HG03469 (cell line): Measurements from ENCODE around the gene LY6G5B.

ENCODE experiments used
- ATAC-seq: cut with Tn5 transposase; IDR thresholded peaks from one replicate; pipeline ENCODE4 v1.9.1; 2021; ENCODE audit warnings: mild to moderate bottlenecking, moderate library complexity, moderate number of reproducible peaks; ENCODE audit not compliant: unreplicated experiment

LY6G5B gene, protein sequence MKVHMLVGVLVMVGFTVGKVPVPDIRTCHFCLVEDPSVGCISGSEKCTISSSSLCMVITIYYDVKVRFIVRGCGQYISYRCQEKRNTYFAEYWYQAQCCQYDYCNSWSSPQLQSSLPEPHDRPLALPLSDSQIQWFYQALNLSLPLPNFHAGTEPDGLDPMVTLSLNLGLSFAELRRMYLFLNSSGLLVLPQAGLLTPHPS

DNA sequence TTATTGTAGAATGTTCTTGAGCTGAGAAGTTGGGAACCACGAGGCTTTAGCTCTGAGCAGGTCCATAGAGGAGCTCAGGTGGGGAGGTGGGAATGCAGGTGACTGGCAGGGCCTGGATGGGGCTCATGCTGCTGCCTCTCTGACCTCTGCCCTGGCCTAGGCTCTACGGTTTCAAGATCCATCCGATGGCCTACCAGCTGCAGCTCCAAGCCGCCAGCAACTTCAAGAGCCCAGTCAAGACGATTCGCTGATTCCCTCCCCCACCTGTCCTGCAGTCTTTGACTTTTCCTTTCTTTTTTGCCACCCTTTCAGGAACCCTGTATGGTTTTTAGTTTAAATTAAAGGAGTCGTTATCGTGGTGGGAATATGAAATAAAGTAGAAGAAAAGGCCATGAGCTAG is at the start of gene LY6G5B:
Gene LY6G5B (plus strand): TSS at position 301 of the 400 bp plus-strand sequence. CDS start 975 bp downstream, outside the sequence.
- ATAC-seq, result no peak

DNA sequence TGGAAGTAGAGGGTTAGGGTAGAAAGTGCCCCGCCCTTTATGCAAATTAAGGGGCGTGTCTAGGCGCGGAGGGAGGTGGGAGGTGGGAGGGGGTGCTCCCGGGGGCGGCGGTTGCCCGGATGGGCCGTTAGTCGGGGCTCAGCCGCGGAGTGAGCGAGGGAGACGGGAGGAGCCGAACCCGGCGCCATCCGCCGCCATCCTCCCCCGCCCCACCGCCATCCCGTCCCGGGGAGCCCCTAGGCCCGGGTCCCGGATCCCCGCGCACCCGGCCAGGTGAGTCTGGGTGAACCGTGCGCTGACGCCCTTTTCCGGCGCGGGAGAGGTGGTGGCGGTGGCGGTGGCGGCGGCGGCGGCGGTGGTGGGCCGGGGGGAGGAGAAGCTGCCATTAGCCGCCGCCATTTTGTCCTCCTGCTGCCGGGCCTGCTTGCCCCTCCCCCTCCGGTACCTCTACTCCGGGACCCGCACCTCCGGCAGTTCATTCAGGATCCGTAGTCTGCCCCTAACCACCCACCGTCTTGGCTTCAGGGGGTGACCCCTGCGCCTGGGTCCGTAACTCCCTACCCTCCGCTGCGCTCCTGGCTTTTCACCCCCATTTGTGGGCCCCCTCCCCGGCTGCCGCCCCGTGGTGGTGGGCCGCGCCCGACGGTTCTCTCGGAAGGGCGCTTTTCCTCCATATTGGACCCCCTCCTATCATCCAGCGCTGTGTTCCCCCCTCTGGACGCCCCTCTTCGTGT is 49.0 kb upstream of the LY6G5B start, which contains the start of gene PRRC2A:
Gene PRRC2A (plus strand): TSS at position 130 of the 734 bp plus-strand sequence. CDS start 2,075 bp downstream, outside the sequence.
- peak; percentile 11 for ATAC-seq

DNA sequence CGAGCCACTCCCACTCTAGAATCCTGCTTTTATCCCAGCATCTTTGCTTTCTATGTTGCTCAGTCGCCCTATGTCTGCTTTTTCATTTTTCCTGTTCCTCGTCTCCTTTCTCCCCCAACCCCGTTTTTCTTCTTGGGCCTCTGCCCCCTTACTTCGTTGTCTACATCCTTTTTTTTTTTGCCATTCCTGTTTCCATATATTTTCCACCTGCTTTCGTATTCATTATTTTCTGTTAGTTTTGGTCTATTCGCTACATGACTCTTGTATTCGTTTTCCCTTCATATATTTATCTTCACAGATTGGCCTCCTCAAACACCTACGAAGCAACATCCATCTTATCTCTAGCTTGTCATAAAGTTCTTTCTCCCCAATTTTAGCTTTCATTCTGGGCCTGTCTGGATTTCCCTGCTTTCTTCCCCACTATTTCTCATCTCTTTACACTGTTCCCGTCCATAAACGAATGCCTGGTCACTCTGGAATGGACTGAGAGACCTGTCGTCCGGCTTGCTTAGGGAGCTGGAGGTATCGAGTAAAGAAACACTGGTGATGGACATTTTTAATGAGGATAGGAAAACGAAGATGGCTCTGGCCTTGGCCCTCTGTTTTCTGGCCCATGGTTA is 48.3 kb upstream of the LY6G5B start:
- ATAC-seq, result no peak

DNA sequence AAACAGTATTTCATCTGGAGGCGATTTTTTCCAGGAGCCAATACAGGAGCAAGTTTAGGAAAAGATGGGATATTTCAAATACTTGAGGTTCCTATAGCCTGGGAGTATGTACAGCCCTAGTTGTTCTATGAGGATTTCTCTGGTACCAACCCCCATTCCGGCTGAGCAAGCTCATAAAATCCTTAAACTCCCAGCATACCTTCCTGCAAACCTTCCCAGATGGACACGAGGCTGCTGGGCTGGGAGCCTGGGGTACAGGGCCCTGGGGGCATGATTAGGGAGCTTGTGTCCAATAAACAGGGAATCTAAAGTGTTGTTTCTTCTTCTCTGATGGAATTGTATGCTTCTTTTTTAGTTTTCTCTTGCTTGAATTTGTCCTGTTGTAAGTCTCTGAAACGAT is 47.8 kb upstream of the LY6G5B start:
- ATAC-seq, result no peak

DNA sequence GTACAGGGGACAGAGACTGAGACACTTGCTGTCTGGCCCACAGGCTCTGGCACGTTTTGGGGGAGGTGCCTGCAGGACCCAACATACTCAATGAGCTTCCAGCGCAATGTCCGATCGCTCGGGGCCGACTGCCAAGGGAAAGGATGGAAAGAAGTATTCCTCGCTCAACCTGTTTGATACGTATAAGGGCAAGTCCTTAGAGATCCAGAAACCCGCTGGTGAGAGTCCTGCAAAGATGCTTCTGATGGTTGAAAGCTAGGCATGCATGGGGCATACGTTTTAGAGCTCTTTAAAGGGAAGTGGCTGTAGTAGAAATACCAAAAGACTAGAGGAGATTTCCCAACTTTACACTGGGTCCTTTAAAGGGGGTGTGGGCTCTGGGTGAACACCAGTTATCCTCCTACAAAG is 47.1 kb upstream of the LY6G5B start:
- ATAC-seq, result no peak

DNA sequence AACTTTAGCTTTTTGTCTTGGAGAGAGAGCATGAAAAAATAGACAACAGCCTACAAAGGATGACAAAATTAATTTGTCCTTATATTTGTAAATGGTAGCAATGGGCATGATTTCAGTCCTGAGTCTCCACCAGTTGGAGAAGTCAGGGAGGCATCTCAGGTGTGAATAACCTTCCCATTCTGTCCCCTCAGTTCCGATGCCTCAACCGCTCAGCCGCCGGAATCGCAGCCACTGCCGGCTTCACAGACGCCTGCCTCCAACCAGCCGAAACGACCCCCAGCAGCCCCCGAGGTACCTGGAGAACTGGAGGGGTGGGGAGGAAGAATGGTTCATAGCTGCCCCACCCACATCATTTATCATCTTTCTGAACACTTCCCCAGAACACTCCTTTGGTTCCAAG is 45.7 kb upstream of the LY6G5B start:
- ATAC-seq, result no peak

DNA sequence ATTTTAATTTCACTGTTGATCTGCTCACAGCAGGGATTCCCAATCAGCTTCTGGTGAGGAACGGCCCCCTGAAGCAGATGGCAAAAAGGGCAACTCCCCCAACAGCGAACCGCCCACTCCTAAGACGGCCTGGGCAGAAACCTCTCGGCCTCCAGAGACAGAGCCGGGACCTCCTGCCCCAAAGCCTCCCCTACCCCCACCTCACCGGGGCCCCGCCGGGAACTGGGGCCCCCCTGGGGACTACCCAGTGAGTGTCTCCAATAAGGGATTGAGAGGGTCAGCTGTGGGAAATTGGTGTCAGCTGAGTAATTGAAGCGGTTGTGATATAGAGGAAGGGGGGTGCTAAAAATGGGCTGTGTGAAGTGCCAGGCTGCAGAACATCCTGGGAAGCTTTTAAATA is 42.8 kb upstream of the LY6G5B start:
- ATAC-seq, result no peak

DNA sequence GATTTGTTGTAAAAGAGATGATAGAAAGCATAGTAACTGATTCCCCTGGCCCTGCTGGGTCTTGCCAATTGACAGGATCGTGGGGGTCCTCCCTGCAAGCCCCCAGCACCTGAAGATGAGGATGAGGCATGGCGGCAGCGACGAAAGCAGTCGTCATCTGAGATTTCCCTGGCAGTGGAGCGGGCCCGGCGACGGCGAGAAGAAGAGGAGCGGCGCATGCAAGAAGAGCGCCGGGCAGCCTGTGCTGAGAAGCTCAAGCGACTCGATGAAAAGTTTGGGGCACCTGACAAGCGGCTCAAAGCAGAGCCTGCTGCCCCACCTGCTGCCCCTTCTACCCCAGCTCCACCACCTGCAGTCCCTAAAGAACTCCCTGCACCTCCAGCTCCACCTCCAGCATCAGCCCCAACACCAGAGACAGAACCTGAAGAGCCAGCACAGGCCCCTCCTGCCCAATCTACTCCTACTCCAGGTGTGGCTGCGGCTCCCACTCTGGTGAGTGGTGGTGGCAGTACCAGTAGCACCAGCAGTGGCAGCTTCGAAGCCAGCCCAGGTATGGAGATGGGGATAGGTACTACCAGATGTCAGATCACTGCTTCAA is 42.0 kb upstream of the LY6G5B start:
- ATAC-seq, result no peak

DNA sequence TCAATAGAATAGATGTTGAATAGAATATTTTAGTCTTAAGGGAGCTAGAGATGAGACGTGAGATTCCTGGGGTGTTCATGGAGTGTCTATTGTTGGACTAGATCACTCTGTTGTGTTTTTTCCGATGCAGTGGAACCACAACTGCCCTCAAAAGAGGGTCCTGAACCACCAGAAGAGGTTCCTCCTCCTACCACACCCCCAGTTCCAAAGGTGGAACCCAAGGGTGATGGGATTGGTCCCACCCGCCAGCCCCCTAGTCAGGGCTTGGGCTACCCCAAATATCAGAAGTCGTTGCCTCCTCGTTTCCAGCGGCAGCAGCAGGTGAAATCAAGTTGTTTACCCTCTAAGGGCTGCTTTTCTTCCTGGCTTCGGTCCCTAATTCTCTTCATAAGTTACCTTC is 40.8 kb upstream of the LY6G5B start:
- ATAC-seq, result no peak

DNA sequence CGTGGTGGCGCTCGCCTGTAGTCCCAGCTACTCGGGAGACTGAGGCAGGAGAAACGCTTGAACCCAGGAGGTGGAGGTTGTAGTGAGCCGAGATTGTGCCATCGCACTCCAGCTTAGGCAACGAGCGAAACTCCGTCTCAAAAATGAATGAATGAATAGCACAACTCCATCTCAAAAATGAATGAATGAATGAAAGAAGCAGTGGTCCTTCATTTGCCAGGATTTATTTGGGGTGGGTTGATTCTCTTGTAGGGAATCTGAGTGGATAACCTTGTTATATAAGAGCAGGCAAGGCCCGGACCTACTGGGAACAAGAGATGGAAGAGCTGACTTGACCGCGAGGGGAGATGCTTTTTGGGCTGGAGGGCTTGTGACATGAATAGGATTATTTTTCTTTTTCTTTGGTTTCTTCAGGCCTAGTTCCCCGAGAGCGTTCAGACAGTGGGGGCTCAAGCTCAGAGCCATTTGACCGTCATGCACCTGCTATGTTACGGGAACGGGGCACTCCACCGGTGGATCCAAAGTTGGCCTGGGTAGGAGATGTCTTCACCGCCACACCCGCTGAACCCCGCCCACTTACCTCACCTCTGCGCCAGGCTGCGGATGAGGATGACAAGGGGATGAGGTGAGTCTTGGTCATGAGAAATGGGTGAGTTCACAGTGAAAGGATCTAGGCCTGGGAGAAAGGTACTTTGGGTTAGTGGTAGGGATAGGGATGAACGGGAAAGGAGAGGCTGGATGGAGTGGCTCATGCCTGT is 39.4 kb upstream of the LY6G5B start:
- no peak for ATAC-seq

DNA sequence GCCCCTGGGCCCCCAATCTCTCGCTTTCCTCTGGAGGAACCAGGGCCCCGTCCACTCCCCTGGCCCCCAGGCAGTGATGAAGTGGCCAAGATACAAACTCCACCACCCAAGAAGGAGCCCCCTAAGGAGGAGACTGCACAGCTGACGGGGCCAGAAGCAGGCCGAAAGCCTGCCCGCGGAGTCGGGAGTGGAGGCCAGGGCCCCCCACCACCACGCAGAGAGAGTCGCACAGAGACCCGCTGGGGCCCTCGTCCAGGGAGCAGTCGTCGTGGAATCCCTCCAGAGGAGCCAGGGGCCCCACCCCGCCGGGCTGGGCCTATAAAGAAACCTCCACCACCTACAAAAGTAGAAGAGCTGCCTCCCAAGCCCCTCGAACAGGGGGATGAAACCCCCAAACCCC is 38.6 kb upstream of the LY6G5B start:
- ATAC-seq, result no peak

DNA sequence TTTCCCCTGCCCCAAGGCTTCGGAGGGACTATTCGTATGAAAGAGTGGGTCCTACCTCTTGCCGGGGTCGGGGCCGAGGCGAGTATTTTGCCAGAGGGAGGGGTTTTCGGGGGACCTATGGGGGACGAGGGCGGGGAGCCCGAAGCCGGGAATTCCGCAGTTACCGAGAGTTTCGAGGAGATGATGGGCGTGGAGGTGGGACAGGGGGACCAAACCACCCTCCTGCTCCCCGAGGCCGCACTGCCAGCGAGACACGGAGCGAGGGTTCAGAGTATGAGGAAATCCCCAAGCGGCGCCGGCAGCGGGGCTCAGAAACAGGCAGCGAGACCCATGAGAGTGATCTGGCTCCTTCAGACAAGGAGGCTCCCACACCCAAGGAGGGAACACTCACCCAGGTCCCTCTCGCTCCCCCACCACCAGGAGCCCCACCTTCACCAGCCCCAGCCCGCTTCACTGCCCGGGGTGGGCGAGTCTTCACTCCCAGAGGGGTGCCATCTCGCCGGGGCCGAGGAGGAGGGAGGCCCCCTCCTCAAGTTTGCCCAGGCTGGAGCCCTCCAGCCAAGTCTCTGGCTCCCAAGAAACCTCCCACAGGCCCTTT is 38.0 kb upstream of the LY6G5B start:
- ATAC-seq, result no peak

DNA sequence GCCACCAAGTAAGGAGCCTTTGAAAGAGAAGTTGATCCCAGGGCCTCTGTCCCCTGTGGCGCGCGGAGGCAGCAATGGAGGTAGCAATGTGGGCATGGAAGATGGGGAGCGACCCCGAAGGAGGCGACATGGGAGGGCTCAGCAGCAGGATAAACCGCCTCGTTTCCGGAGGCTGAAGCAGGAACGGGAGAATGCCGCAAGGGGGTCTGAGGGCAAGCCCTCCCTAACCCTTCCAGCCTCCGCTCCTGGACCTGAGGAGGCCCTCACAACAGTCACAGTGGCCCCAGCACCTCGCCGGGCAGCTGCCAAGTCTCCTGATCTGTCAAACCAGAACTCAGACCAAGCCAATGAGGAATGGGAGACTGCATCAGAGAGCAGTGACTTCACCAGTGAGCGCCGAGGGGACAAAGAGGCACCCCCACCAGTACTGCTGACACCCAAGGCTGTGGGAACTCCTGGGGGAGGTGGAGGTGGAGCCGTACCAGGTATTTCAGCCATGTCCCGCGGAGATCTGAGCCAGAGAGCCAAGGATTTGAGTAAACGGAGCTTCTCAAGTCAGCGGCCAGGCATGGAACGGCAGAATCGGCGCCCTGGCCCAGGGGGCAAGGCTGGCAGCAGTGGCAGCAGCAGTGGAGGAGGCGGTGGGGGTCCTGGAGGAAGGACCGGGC is 37.4 kb upstream of the LY6G5B start:
- ATAC-seq, result no peak

DNA sequence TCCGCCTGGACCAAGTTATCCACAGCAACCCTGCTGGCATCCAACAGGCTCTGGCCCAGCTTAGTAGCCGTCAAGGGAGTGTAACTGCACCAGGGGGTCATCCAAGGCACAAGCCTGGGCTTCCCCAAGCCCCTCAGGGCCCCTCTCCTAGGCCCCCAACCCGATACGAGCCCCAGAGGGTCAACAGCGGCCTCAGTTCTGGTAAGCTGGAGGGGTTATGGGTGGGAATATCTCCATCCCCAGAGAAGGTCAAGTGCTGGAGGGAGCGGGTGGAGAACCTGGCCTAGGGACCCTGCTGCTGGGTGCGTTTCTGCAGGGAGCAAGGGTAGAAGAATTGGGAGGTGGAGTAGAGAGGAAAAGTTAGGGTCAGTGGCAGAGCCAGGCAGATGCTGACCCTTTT is 36.3 kb upstream of the LY6G5B start:
- ATAC-seq, result no peak

DNA sequence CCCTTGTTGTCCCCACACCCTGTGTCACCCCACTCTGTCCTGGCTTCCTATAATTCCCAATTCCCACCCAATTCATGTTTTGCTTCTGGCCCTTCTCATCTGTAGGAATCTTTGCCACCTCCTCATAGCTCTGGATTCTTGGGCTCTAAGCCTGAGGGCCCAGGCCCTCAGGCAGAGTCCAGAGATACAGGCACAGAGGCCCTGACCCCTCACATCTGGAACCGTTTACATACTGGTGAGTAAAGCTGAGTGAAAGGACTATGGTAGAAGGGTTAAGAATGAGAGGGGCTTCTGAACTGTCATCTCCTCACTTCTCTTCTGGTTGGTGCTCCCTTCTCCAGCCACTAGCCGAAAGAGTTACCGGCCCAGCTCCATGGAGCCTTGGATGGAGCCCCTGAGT is 35.6 kb upstream of the LY6G5B start:
- ATAC-seq, result no peak

DNA sequence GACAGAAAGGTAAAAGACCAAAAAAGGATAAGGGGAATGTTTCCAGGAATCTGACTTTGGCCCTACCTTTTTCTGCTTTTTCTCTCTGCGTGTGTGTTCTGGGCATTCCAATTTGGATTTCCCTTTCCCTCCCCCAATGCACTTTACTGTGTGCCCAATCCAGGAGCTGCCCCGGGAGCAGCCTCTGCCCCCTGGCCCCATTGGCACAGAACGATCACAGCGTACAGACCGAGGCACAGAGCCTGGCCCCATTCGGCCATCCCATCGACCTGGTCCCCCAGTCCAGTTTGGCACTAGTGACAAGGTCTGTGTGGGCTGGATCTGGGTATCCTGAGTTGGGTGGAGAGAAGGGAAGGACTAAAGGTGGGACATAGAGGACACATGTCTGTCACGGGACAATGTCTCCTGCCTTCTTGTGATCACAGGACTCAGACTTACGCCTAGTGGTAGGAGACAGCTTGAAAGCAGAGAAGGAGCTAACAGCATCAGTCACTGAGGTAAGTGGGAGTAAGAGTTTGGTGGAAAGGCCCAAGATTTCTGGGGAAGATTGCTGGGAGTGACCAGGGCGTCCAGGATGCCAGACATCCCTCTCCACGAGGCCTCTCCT is 34.7 kb upstream of the LY6G5B start:
- no peak for ATAC-seq

DNA sequence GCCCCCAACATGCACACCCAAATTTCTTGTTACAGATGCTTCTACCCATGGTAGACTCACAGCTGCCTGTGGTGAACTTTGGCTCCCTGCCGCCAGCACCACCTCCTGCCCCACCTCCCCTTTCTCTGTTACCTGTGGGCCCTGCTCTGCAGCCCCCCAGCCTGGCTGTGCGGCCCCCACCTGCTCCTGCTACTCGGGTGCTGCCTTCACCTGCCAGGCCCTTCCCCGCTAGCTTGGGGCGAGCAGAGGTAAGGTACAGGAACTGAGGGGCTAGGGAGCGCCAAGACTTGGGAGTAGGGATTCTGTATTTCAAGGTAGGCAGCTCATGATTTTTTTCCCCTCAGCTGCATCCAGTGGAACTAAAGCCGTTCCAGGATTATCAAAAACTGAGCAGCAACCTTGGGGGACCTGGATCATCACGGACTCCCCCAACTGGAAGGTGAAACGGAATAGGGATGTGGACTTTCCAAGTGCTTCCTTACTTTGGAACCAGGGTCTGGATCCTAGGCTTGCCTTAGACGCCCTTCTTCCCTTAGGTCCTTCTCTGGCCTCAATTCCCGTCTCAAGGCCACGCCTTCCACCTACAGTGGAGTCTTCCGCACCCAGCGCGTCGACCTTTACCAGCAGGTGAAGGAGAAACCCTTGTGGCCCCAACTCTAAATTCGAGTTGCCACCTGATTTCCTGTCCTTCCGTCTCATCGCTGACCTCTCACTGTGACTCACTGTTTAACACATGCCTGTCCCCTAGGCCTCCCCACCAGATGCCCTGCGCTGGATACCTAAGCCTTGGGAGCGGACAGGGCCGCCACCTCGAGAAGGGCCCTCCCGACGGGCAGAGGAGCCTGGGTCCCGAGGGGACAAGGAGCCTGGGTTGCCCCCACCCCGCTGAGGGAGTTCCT is 32.8 kb upstream of the LY6G5B start:
- ATAC-seq, result no peak

DNA sequence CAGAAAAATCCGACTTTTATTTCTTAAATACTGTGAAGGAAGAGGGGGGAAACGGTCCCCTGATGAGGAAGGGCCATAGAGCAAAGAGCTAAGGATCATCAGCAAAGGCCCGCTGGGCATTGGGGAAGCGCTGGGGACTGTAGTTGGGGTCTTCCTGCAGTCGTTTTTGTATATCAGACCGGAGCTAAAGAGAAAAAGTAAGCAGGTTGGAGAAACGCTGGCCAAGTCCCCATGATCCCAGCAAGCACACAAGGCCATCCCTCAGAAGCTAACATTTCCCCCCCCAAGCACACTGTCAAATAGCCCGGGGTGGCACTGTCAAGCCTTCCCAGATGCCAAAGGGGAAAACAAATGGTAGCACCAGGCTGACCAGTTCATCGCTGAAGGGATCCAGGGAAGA is 30.7 kb upstream of the LY6G5B start:
- ATAC-seq, result no peak

DNA sequence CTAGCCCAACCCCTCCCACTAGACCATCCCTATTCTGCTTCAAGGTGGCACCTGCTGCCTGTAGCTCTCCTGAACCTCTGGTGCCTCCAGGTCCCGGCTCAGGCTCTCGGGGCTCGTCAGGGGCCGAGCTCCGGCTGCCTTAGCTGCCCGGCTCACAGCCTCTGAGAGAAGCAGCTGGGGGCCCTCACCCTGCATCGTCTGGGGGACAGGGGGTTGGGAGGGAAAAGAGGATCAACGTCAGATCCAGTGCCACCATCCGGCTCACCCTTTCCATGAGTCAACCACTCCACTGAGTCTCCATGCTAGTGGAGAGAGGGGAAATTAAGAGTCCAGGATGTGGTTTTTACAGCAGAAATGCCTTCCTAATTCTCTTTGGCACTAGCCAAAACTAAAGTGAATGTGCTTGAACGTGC is 30.3 kb upstream of the LY6G5B start:
- no peak for ATAC-seq
